HCT116 (cell line): ENCODE results near the gene ATP8B4. TPM values are rescaled to one million over a fixed set of nuclear protein-coding genes. Genes with fewer than 3 reads are reported as not detected.

Experiments used
- ATAC-seq: fragments of 200-7000 bp; cut with Tn5 transposase; 2 replicates; pipeline ENCODE4 v1.9.1; 2020; ENCODE audit warnings: mild to moderate bottlenecking, moderate library complexity
- BruUV-seq: library from RNA; stranded (reverse); fragments of 400-500 nt; replicated peaks from 2 replicates; lab custom pipeline; 2021; lab: Mats Ljungman, UMichigan
- CTCF ChIA-PET: fragments of 300-600 bp; sonication (Branson Sonifier 250); formaldehyde crosslinking; loops from one replicate; lab custom pipeline; 2021; ENCODE audit warnings: antibody characterized with exemption; lab: Charles Lee
- POLR2A ChIA-PET: fragments of 300-600, 350-600 bp; sonication (Branson Sonifier 250); formaldehyde crosslinking; loops from one replicate; lab custom pipeline; 2021; ENCODE audit warnings: antibody characterized with exemption; lab: Charles Lee
- RAD21 ChIA-PET, 2 experiments: fragments of 300-600 bp; sonication (Branson Sonifier 250); formaldehyde crosslinking; loops; one replicate each; lab custom pipeline; 2023; ENCODE audit warnings: low total read pairs in 2 of 2; ENCODE audit not compliant: uncharacterized antibody in 2 of 2, unreplicated experiment in 2 of 2, low non-redundant PET in 1 of 2; lab: Charles Lee
- DNase-seq: peaks from one replicate; pipeline ENCODE4 v3.0.0-alpha.2; 2010; ENCODE audit warnings: low read depth, low spot score
- H2AFZ ChIP-seq: fragments of 200-600 bp; shearing (Covaris generic), sonication (generic); 2 replicates; pipeline ENCODE4 v1.6.1; 2017; ENCODE audit warnings: low read depth, mixed run types, mixed read lengths, antibody characterized with exemption, low read length; ENCODE audit not compliant: poor library complexity, severe bottlenecking
- H3K27ac ChIP-seq: 2 replicates; pipeline ENCODE4 v1.5.1; 2012; ENCODE audit warnings: low read depth, low read length
- H3K27me3 ChIP-seq: fragments of 200-600 bp; sonication (generic); 2 replicates; pipeline ENCODE4 v1.6.1; 2016; ENCODE audit warnings: mixed run types, low read length, mixed read lengths; ENCODE audit not compliant: insufficient read depth
- H3K36me3 ChIP-seq, 2 experiments: fragments of 200-500 bp in 1 of 2; fragments of 200-600 bp in 1 of 2; sonication (Bioruptor generic) in 1 of 2; sonication (generic) in 1 of 2; 2 replicates each; pipeline versions ENCODE4 v1.5.1 to v1.6.1; 2014 to 2016; ENCODE audit warnings: low read length in 2 of 2, inconsistent platforms in 1 of 2, mixed read lengths in 1 of 2, mixed run types in 1 of 2; ENCODE audit not compliant: insufficient read depth in 2 of 2, control insufficient read depth in 1 of 2
- H3K4me1 ChIP-seq, 2 experiments: fragments of 200-600 bp in 1 of 2; sonication (generic) in 1 of 2; 2 replicates each; pipeline versions ENCODE4 v1.5.1 to v1.6.1; 2012 to 2017; ENCODE audit warnings: low read length in 2 of 2, inconsistent platforms in 1 of 2, mild to moderate bottlenecking in 1 of 2, mixed read lengths in 1 of 2, mixed run types in 1 of 2, moderate library complexity in 1 of 2; ENCODE audit not compliant: insufficient read depth in 2 of 2, control insufficient read depth in 1 of 2
- H3K4me2 ChIP-seq: fragments of 200-600 bp; sonication (generic); 2 replicates; pipeline ENCODE4 v1.6.1; 2017; ENCODE audit warnings: mixed run types, low read length, mixed read lengths
- H3K4me3 ChIP-seq, 2 experiments: fragments of 200-600 bp in 1 of 2; sonication (generic) in 1 of 2; replicated peaks in 1 of 2; 2 replicates each; pipeline ENCODE4 v1.5.1; 2011 to 2016; ENCODE audit warnings: low read length in 2 of 2, control low read depth in 1 of 2, low read depth in 1 of 2, mild to moderate bottlenecking in 1 of 2, mixed read lengths in 1 of 2, mixed run types in 1 of 2
- H3K79me2 ChIP-seq: fragments of 200-600 bp; sonication (generic); 2 replicates; pipeline ENCODE4 v1.6.1; 2017; ENCODE audit warnings: mild to moderate bottlenecking, mixed run types, low read length, moderate library complexity, mixed read lengths; ENCODE audit not compliant: insufficient read depth
- H3K9ac ChIP-seq: fragments of 200-600 bp; sonication (generic); 2 replicates; pipeline ENCODE4 v1.6.1; 2016; ENCODE audit warnings: low read length, mixed read lengths
- H3K9me2 ChIP-seq: fragments of 200-600 bp; sonication (generic), shearing (Covaris generic); 2 replicates; pipeline ENCODE4 v1.6.1; 2017; ENCODE audit warnings: mixed run types, mild to moderate bottlenecking, moderate library complexity; ENCODE audit not compliant: insufficient read depth
- H3K9me3 ChIP-seq, 2 experiments: fragments of 200-500 bp in 1 of 2; fragments of 200-600 bp in 1 of 2; sonication (Bioruptor generic) in 1 of 2; sonication (generic) in 1 of 2; 2 replicates each; pipeline ENCODE4 v1.6.1; 2014 to 2017; ENCODE audit warnings: low read length in 2 of 2, mixed read lengths in 2 of 2, inconsistent platforms in 1 of 2, low read depth in 1 of 2, mild to moderate bottlenecking in 1 of 2, mixed run types in 1 of 2, moderate library complexity in 1 of 2; ENCODE audit not compliant: control insufficient read depth in 1 of 2, insufficient read depth in 1 of 2
- H4K20me1 ChIP-seq: fragments of 200-600 bp; sonication (generic), shearing (Covaris generic); 2 replicates; pipeline ENCODE4 v1.6.1; 2017; ENCODE audit warnings: mixed run types, mild to moderate bottlenecking, moderate library complexity; ENCODE audit not compliant: insufficient read depth
- CBX3 ChIP-seq: IDR thresholded peaks from 2 replicates; pipeline ENCODE4 v1.6.1; 2012; ENCODE audit warnings: low read depth
- CEBPB ChIP-seq: IDR thresholded peaks from 2 replicates; pipeline ENCODE4 v1.6.1; 2012; ENCODE audit warnings: low read depth
- EZH2phosphoT487 ChIP-seq: fragments of 200-600 bp; IDR thresholded peaks from 2 replicates; pipeline ENCODE4 v1.6.1; 2018; ENCODE audit warnings: antibody characterized with exemption, borderline replicate concordance
- MAX ChIP-seq: IDR thresholded peaks from 2 replicates; pipeline ENCODE4 v1.6.1; 2012
- POLR2A ChIP-seq: IDR thresholded peaks from 2 replicates; pipeline ENCODE4 v1.7.0; 2011; ENCODE audit warnings: borderline replicate concordance; ENCODE audit not compliant: insufficient read depth, insufficient read length; ENCODE audit errors: extremely low read depth
- POLR2AphosphoS5 ChIP-seq: IDR thresholded peaks from 2 replicates; pipeline ENCODE4 v1.6.1; 2011; ENCODE audit warnings: mild to moderate bottlenecking, low read depth, low read length, moderate library complexity
- SIN3A ChIP-seq: IDR thresholded peaks from 2 replicates; pipeline ENCODE4 v1.6.1; 2012; ENCODE audit warnings: low read depth
- SP1 ChIP-seq: IDR thresholded peaks from 2 replicates; pipeline ENCODE4 v1.6.1; 2012; ENCODE audit warnings: low read depth
- TCF7L2 ChIP-seq: IDR thresholded peaks from 2 replicates; pipeline ENCODE4 v1.7.0; 2011; ENCODE audit warnings: borderline replicate concordance, inconsistent platforms; ENCODE audit not compliant: insufficient read depth, insufficient read length; ENCODE audit errors: extremely low read depth
- ZBTB33 ChIP-seq: IDR thresholded peaks from 2 replicates; pipeline ENCODE4 v1.6.1; 2011; ENCODE audit warnings: mild to moderate bottlenecking, low read length, moderate library complexity; ENCODE audit not compliant: insufficient replicate concordance; ENCODE audit errors: extremely low read depth
- intact Hi-C: fragments of 100-400 bp; cut with micrococcal nuclease; formaldehyde crosslinking; loops from 2 replicates; pipeline ENCODE4 v1.10.0; 2022
- total RNA-seq: library from RNA; stranded (reverse); gene quantifications from one replicate; pipeline ENCODE4 v1.2.1, GENCODE V29; 2021; ENCODE audit not compliant: unreplicated experiment

Gene ATP8B4
- total RNA-seq, 1 experiment from 2014 or later, result 0.25 TPM

GRCh38 chr15:50055750-50056157 is 63.3 kb downstream of the ATP8B4 start:
- TF ChIP-seq SP1 (no peak), CBX3 (no peak), SIN3A (no peak), TCF7L2 (no peak), EZH2phosphoT487 (no peak), ZBTB33 (no peak), CEBPB (no peak), POLR2A (no peak), POLR2AphosphoS5 (no peak), MAX (no peak)
- ChIA-PET RAD21 (no interaction called here), POLR2A (no interaction called here), CTCF (no interaction called here)
- Histone ChIP-seq H3K4me2 (no peak overlapping the region), H3K27ac (no peak overlapping the region), H4K20me1 (no peaks in the 10 kb centered on the region), H3K4me3 (no peak overlapping the region), H3K36me3 (no peaks in the 10 kb centered on the region), H3K9ac (no peak overlapping the region), H3K9me3 (no peaks in the 10 kb centered on the region), H3K27me3 (no peaks in the 10 kb centered on the region), H3K9me2 (no peaks in the 10 kb centered on the region), H3K4me1 (no peaks in the 10 kb centered on the region), H3K79me2 (no peaks in the 10 kb centered on the region), H2AFZ (no peak overlapping the region)
- no TSS peak for BruUV-seq
- DNase-seq, result no peak
- no peak for ATAC-seq
- intact Hi-C loops, result loop anchor here (10.0 kb wide), 1 partner anchor 181 kb away; no protein-coding TSS in a partner anchor
